WTC11 (cell line): ENCODE measurements around the gene FBRSL1. TPM values are rescaled to one million over a fixed set of nuclear protein-coding genes. Genes with fewer than 3 reads are reported as not detected.

Source experiments
- ATAC-seq: fragments of 200-7000 bp; cut with Tn5 transposase; 2 replicates; pipeline ENCODE4 v1.10.0; 2021; ENCODE audit warnings: mild to moderate bottlenecking, moderate library complexity
- CTCF ChIA-PET: fragments of 300-600 bp; sonication (Branson Sonifier 250); formaldehyde crosslinking; loops from one replicate; lab custom pipeline; 2021; ENCODE audit warnings: antibody characterized with exemption; lab: Charles Lee
- POLR2A ChIA-PET: fragments of 350-600 bp; sonication (Branson Sonifier 250); formaldehyde crosslinking; loops from one replicate; lab custom pipeline; 2021; ENCODE audit warnings: antibody characterized with exemption; lab: Charles Lee
- DNase-seq: peaks from one replicate; pipeline ENCODE4 v3.0.0; 2021; ENCODE audit warnings: low spot score
- H3K27ac Mint-ChIP-seq: 2 replicates; pipeline ENCODE4 v1.8.0; 2021; ENCODE audit warnings: mixed read lengths
- H3K27me3 Mint-ChIP-seq: 2 replicates; pipeline ENCODE4 v1.8.0; 2021; ENCODE audit warnings: low read depth, mild to moderate bottlenecking, moderate library complexity, mixed read lengths
- H3K36me3 Mint-ChIP-seq: 2 replicates; pipeline ENCODE4 v1.8.0; 2021; ENCODE audit warnings: mixed read lengths
- H3K4me1 Mint-ChIP-seq: 2 replicates; pipeline ENCODE4 v1.8.0; 2022; ENCODE audit warnings: mixed read lengths
- H3K4me3 Mint-ChIP-seq: 2 replicates; pipeline ENCODE4 v1.8.0; 2021; ENCODE audit warnings: mild to moderate bottlenecking, moderate library complexity, mixed read lengths
- H3K9me3 Mint-ChIP-seq: 2 replicates; pipeline ENCODE4 v1.8.0; 2021; ENCODE audit warnings: mixed read lengths
- AFF4 ChIP-seq: sonication (generic); formaldehyde crosslinking; IDR thresholded peaks from 2 replicates; pipeline ENCODE4 v1.8.1; 2023; ENCODE audit warnings: mild to moderate bottlenecking, missing genetic modification reagents, borderline replicate concordance
- CREB1 ChIP-seq: sonication (generic); formaldehyde crosslinking; IDR thresholded peaks from 2 replicates; pipeline ENCODE4 v1.8.0; 2023; ENCODE audit warnings: mild to moderate bottlenecking, missing genetic modification reagents
- E2F4 ChIP-seq: sonication (generic); formaldehyde crosslinking; IDR thresholded peaks from 2 replicates; pipeline ENCODE4 v1.8.1; 2022; ENCODE audit warnings: low read depth, mild to moderate bottlenecking, moderate library complexity, missing genetic modification reagents, borderline replicate concordance
- FOXJ3 ChIP-seq: sonication (generic); formaldehyde crosslinking; IDR thresholded peaks from 2 replicates; pipeline ENCODE4 v1.9.0; 2021; ENCODE audit warnings: missing genetic modification reagents, mild to moderate bottlenecking, borderline replicate concordance
- GTF2I ChIP-seq: fragments of 250-450 bp; sonication (Bioruptor Pico); conservative IDR thresholded peaks from 2 replicates; pipeline ENCODE4 v1.4.0; 2021; ENCODE audit warnings: mild to moderate bottlenecking
- NFE2L1 ChIP-seq: sonication (generic); formaldehyde crosslinking; IDR thresholded peaks from 2 replicates; pipeline ENCODE4 v1.8.1; 2023; ENCODE audit warnings: missing genetic modification reagents
- NR3C1 ChIP-seq: sonication (generic); formaldehyde crosslinking; conservative IDR thresholded peaks from 2 replicates; pipeline ENCODE4 v1.8.1; 2023; ENCODE audit warnings: low read depth, mild to moderate bottlenecking, missing genetic modification reagents
- SP1 ChIP-seq: sonication (generic); formaldehyde crosslinking; conservative IDR thresholded peaks from 2 replicates; pipeline ENCODE4 v1.8.1; 2022; ENCODE audit warnings: missing genetic modification reagents
- TEAD4 ChIP-seq: sonication (generic); formaldehyde crosslinking; IDR thresholded peaks from 2 replicates; pipeline ENCODE4 v1.8.0; 2022; ENCODE audit warnings: mild to moderate bottlenecking, missing genetic modification reagents
- TP53 ChIP-seq: sonication (generic); formaldehyde crosslinking; IDR thresholded peaks from 2 replicates; pipeline ENCODE4 v1.8.1; 2023; ENCODE audit warnings: mild to moderate bottlenecking, missing genetic modification reagents
- USF1 ChIP-seq: sonication (generic); formaldehyde crosslinking; IDR thresholded peaks from 2 replicates; pipeline ENCODE4 v1.8.0; 2022; ENCODE audit warnings: mild to moderate bottlenecking, missing genetic modification reagents
- ZBTB43 ChIP-seq: sonication (generic); formaldehyde crosslinking; IDR thresholded peaks from 2 replicates; pipeline ENCODE4 v1.8.1; 2023; ENCODE audit warnings: mild to moderate bottlenecking, missing genetic modification reagents
- ZNF416 ChIP-seq: fragments of 250-450 bp; sonication (Bioruptor Pico); IDR thresholded peaks from 2 replicates; pipeline ENCODE4 v1.9.0; 2021; ENCODE audit warnings: mild to moderate bottlenecking, inconsistent platforms
- ZNF423 ChIP-seq: fragments of 250-450 bp; sonication (Bioruptor Pico); IDR thresholded peaks from 2 replicates; pipeline ENCODE4 v2.1.2; 2022; ENCODE audit warnings: mild to moderate bottlenecking, moderate library complexity
- ZNF512 ChIP-seq: sonication (generic); formaldehyde crosslinking; IDR thresholded peaks from 2 replicates; pipeline ENCODE4 v1.8.1; 2022; ENCODE audit warnings: missing genetic modification reagents, borderline replicate concordance
- ZNF532 ChIP-seq: fragments of 250-450 bp; sonication (Bioruptor Pico); IDR thresholded peaks from 2 replicates; pipeline ENCODE4 v1.9.0; 2021; ENCODE audit warnings: mild to moderate bottlenecking, borderline replicate concordance
- total RNA-seq: library from RNA; stranded (reverse); gene quantifications from 3 replicates; pipeline ENCODE4 v1.2.3, GENCODE V29; 2021
- TF ChIP-seq, protein P1 (sequence below): sonication (generic); formaldehyde crosslinking; IDR thresholded peaks from 2 replicates; pipeline ENCODE4 v1.8.1; 2023; ENCODE audit warnings: mild to moderate bottlenecking, moderate library complexity, missing genetic modification reagents
- TF ChIP-seq, protein P2 (sequence below): sonication (generic); formaldehyde crosslinking; IDR thresholded peaks from 2 replicates; pipeline ENCODE4 v1.8.1; 2023; ENCODE audit warnings: mild to moderate bottlenecking, missing genetic modification reagents, moderate library complexity

The FBRSL1 gene
- total RNA-seq, 1 experiment from 2014 or later = 129 TPM

DNA sequence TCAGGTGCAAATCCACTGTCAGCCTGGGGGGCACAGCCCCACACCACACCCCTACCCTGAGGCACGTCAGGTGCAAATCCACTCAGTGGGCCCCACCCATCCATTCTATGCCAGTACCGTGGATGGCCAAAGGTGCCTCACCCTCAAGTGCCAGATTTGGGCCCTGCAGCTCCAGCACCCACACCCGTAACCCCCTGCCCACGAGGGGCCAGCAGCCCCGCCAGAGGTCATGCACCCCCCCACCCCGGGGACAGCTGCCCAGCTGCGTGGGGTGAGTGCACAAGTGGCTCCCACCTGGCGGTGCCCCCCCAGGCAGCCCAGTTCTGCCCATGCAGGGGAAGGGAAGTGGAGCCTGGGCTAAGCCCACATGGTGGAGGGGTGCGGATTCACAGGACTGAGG lies 51.2 kb downstream of the FBRSL1 start (continued):
- no peak for TF ChIP-seq ZNF532 (CRISPR knock-in tag)
- TF ChIP-seq TEAD4 (CRISPR knock-in tag) = no peak

DNA sequence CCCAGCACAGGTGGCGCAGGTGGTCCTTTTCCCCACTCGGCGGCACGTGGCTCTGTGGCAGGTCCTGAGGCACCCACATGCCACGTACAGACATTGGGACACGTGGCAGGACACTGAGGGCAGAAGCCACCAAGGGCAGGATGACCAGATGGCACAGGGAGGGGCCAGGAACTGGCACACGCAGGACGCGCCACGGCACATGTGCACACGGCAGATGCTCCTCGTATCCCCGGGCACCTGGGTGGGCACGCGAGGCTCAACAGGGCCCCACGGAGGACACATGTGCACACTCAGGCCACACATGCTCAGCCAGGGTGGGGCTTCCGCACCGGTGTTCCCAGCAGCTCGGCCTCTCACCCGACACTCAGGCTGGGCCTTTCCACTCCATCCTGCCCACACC lies 52.0 kb downstream of the FBRSL1 start:
- CTCF ChIA-PET = interaction anchor here (1.2 kb wide), 1 partner anchor 13 kb away, joined by 3 read pairs; no protein-coding TSS in a partner anchor
- POLR2A ChIA-PET = no interaction called here
- H3K27me3 Mint-ChIP-seq = peaks cover 85% of the 10 kb centered on the region
- TF ChIP-seq NR3C1 (CRISPR knock-in tag) (no peak), ZNF423 (CRISPR knock-in tag) (no peak), AFF4 (CRISPR knock-in tag) (no peak), E2F4 (CRISPR knock-in tag) (no peak), TP53 (CRISPR knock-in tag) (no peak), ZNF512 (CRISPR knock-in tag) (no peak), ZBTB43 (CRISPR knock-in tag) (no peak), SP1 (CRISPR knock-in tag) (no peak), FOXJ3 (CRISPR knock-in tag) (no peak), ZNF416 (no peak), CREB1 (CRISPR knock-in tag) (no peak), USF1 (CRISPR knock-in tag) (no peak), GTF2I (CRISPR knock-in tag) (no peak), NFE2L1 (no peak)
- TF ChIP-seq, protein P1, sequence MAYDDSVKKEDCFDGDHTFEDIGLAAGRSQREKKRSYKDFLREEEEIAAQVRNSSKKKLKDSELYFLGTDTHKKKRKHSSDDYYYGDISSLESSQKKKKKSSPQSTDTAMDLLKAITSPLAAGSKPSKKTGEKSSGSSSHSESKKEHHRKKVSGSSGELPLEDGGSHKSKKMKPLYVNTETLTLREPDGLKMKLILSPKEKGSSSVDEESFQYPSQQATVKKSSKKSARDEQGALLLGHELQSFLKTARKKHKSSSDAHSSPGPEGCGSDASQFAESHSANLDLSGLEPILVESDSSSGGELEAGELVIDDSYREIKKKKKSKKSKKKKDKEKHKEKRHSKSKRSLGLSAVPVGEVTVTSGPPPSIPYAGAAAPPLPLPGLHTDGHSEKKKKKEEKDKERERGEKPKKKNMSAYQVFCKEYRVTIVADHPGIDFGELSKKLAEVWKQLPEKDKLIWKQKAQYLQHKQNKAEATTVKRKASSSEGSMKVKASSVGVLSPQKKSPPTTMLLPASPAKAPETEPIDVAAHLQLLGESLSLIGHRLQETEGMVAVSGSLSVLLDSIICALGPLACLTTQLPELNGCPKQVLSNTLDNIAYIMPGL (CRISPR knock-in tag) = no peak
- TF ChIP-seq, protein P2, sequence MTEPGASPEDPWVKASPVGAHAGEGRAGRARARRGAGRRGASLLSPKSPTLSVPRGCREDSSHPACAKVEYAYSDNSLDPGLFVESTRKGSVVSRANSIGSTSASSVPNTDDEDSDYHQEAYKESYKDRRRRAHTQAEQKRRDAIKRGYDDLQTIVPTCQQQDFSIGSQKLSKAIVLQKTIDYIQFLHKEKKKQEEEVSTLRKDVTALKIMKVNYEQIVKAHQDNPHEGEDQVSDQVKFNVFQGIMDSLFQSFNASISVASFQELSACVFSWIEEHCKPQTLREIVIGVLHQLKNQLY (CRISPR knock-in tag) = no peak

More for the DNA sequence above, 52.0 kb downstream of the FBRSL1 start:
- peaks cover under 1% of the 10 kb centered on the region; the same call in 1 of the 2 replicates for H3K9me3 Mint-ChIP-seq
- H3K27ac Mint-ChIP-seq = no peak overlapping the region
- no peak overlapping the region for H3K4me3 Mint-ChIP-seq
- no peaks in the 10 kb centered on the region; the same call in 1 of the 2 replicates for H3K4me1 Mint-ChIP-seq
- no peaks in the 10 kb centered on the region; the same call in 1 of the 2 replicates for H3K36me3 Mint-ChIP-seq
- DNase-seq (no peak), ATAC-seq (no peak)
